Vagina (tissue), 2 donors: ENCODE results near the gene RARA.

Experiments
- CTCF ChIP-seq, 3 experiments: fragments of 450-650 bp in 2 of 3; fragments of 200-600 bp in 1 of 3; sonication (generic) in 1 of 3; IDR thresholded peaks; one replicate each; pipeline ENCODE4 v1.5.1; 2017 to 2019; ENCODE audit warnings: antibody characterized with exemption in 3 of 3, mild to moderate bottlenecking in 2 of 3, moderate library complexity in 2 of 3
- POLR2A ChIP-seq, 2 donors: fragments of 450-650 bp; IDR thresholded peaks; one replicate each; pipeline ENCODE4 v1.6.1; 2017; ENCODE audit warnings: antibody characterized with exemption in 2 of 2, mild to moderate bottlenecking in 2 of 2, moderate library complexity in 2 of 2
- POLR2AphosphoS5 ChIP-seq, 2 donors: sonication (generic); formaldehyde crosslinking; IDR thresholded peaks; one replicate each; pipeline ENCODE4 v1.9.0; 2017; ENCODE audit warnings: antibody characterized with exemption in 2 of 2, mild to moderate bottlenecking in 2 of 2, low read depth in 1 of 2; ENCODE audit not compliant: insufficient read depth in 1 of 2

DNA sequence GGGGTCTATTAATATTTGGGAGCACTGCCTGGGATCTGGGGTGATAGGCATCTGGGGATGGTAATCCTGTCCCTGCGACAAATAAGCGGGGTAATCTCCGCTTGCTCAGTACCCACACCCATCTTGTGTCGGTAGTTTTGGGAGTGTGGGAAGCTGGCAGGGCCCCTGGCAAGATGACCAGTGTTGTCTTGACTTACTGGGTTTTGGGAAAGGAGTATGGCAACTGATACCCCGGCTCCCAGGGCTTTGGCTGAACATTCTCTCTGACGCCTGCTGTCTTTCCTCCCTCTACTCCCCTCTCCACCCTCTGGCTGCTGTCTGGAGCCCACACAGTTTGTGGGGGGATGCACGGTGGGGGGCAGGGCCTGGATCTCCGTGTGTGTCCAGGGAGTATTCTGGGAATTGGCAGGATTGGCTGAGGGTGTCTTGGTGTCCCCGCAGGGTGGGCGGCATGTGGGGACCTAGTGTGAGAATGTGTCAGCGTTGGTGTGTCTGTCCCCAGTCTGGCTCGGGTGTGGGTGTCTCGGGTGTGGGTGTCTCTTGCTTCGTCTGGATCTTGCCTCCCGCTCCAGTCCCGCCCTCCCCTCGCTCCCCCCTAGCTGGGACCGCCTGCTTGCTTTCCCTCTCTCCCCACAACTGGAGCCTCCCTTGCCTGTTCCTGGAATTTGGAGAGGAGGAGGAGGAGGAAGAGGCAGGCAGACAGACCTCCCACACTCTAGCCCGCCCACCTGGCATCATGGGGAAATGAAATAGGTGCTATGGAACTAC is 12.0 kb downstream of the RARA start:
- TF ChIP-seq CTCF (IDR thresholded peaks at IDR 0.05), result no peak
- TF ChIP-seq POLR2A (IDR thresholded peaks at IDR 0.05), result peak in 1 of 2 donors; percentile 30
- peak; percentile 15 to 60 for TF ChIP-seq POLR2AphosphoS5 (IDR thresholded peaks at IDR 0.05; ENCODE audit: insufficient read depth in 1 of 2, low read depth in 1 of 2)
